Neural cell (in vitro differentiated cells): ENCODE measurements around the gene KAT8.

Experiments used
- CTCF ChIP-seq: fragments of 450-650 bp; IDR thresholded peaks from 2 replicates; pipeline ENCODE4 v1.5.1; 2014; ENCODE audit warnings: antibody characterized with exemption, mild to moderate bottlenecking, moderate library complexity; ENCODE audit not compliant: poor library complexity, severe bottlenecking
- EP300 ChIP-seq: fragments of 450-650 bp; conservative IDR thresholded peaks from 2 replicates; pipeline ENCODE4 v1.6.1; 2014; ENCODE audit warnings: antibody characterized with exemption, mild to moderate bottlenecking, moderate library complexity; ENCODE audit not compliant: poor library complexity, severe bottlenecking

DNA sequence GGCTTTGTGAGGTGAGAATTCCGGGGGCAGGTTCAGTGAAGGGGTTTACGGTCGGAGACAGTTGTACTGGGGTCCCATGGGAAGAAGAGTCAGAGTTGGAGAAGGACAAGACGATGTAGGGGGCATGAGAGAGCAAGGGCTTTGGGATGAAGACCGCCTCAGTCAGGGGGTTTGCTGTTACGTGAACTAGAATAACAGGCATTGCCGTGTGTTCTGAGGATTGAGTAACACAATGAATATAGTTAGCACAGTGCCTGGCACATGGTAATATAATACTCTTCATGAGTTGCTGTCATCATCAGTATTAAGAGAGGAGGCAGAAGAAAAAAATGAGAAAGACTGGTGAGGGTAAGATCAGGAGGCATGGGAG, 42.7 kb upstream of the KAT8 start:
- TF ChIP-seq CTCF (no peak), EP300 (no peak)
